ENCODE results near the gene ZNF442.
"Not testable (repeated sequence)": the region's sequence is repeated elsewhere in the genome, so short reads cannot be mapped to it uniquely, and the experiment has no call there.

ZNF442 gene

DNA sequence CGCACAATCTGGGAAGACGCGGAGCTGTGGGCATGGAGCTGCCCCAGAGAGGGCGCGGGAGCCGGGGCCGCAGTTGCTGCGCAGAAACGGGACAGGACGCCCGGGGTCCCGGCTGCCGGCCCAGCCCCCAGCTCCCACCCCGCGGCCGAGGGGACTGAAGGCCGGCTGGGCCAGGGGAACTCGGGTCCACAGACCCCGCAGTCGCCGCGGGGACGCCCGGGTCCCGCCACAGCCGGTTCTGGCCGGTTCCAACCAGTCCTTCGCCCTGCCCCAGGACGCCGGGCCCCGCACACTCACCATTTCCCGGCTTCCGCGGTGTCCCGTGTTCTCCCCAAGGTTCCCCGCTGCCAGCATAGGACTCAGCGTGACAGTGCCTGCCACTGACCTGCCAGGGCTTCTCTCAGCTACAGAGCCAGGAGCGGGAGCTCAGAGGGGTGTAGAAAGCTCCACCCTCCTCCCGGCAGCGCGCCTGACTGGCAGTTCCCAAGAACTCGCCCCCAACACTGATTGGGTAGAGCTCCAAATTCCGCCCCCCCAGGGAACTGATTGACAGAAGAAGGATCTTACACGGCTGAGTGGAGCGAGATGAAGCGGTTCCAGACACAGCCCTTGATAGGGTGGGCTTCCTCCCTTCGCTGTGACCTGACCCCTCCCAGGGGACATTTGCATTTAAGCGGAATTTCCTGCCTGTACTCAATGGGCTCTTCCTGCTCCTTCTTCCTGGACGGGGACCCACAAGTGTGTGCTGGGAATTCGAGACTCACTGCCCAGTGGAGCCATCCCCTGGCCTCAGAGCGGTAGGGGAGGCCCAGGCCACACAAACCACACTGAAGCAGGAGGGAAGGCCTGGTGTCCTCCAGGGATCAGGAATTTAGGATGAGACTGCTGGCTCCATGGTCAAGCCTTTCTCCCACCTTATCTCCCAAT, at the start of gene ZNF442:
Gene ZNF442, minus strand, starts transcription at position 448 of the 927 bp plus-strand sequence. CDS start 2,052 bp downstream, outside the sequence.
- peak; percentile 98 for DNase-seq

DNA sequence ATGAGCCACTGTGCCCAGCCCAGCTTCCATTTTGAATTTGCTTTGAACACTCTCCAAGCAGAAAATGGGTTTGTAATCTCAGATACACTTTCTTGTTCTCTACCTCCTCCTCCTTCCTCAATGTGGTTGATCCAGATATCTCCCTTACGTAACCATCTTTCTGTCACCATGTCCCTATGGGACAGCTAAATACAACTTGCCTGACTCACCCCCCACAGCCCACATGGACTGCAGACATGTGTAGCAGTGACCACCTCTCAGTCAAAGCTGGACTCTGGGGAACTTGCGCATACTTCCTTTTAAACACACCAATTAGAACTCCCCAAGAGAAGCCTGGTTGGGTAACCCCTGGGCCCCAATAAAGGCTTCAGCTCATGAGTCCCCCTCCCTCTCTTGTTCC, 46.4 kb upstream of the ZNF442 start:
- DNase-seq = no peak

- DNase-seq = peak; percentile 99
Measured at GRCh38 chr19:12400633-12401502, 35.4 kb upstream of the ZNF442 start, which contains the start of gene ZNF799. Gene ZNF799, minus strand, starts transcription at chr19:12401271. Its CDS starts 201 bp downstream, at chr19:12401070.

GRCh38 chr19:12399901-12400632, 34.6 kb upstream of the ZNF442 start:
- DNase-seq = peak; percentile 26

DNA sequence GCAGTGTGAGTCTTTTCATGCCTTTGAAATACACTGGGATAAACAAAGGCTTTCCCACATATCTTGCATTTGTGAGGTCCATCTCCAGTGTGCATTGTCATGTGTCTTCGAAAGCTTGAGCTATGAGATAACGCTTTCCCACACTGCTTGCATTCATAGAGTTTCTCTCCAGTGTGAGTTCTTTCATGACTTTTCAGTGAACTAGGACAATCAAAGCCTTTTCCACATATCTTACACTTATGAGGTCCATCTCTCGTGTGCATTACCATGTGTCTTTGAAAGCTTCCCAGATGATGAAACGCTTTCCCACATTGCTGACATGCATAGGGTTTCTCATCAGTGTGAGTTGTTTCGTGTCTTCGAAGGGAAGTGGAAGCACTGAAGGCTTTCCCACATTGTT, 25.7 kb upstream of the ZNF442 start:
- not testable (repeated sequence) for DNase-seq

DNA sequence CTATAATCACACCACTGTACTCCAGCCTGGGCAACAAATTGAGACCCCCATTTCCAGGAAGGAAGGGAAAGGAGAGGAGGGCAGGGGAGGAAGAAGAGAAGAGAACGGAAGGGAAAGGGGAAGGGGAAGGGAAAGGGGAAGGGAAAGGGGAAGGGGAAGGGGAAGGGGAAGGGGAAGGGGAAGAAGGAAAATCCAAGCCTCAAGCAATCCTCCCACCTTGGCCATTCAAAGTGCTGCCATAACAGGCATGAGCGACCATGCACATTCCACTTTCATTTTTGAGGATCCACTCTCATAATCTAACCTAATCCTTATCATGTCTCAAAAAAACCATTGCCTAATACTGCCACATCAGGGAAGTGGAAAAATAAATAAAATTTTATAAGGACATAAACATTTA, 20.9 kb upstream of the ZNF442 start:
- not testable (repeated sequence) for DNase-seq

DNA sequence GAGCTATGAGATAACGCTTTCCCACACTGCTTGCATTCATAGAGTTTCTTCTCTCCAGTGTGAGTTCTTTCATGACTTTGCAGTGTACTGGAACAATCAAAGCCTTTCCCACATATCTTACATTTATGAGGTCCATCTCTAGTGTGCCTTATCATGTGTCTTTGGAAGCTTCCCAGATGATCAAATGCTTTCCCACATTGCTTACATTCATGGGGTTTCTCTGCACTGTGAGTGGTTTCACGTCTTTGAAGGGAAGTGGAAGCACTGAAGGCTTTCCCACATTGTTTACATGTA, 14.9 kb upstream of the ZNF442 start:
- no peak for DNase-seq

DNA sequence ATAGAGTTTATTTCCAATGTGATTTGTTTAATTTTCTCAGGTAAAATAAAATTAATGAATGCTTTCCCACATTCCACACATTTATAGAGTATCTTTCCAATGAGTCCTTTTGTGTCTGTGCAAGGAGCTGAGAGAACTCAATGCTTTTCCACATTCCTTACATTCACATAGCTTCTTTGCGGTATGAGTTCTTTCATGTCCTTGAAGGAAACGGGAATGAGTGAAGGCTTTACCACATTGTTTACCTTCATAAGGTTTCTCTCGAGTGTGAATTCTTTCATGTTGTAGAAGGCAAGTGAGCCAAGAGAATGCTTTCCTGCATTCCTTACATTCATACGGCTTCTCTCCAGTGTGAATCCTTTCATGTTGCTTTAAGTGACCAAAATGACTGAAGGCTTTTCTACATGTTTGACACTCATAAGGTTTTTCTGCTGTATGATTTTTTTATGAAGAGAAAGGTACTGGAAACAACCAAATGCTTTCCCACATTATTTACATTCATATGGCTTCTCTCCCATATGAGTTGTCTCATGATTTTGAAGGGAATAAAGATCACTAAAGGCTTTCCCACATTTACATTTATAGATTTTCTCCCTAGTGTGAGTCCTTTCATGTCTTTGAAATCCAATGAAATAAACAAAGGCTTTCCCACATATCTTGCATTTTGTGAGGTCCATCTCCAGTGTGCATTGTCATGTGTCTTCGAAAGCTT, 14.4 kb upstream of the ZNF442 start:
- DNase-seq = no peak

- DNase-seq = no peak
Measured at GRCh38 chr19:12374026-12374425, 8.5 kb upstream of the ZNF442 start.

GRCh38 chr19:12364391-12365235, 870 bp downstream of the ZNF442 start:
- DNase-seq = no peak

- not testable (repeated sequence) for DNase-seq
Measured at GRCh38 chr19:12362236-12362635, 3.2 kb downstream of the ZNF442 start.

DNA sequence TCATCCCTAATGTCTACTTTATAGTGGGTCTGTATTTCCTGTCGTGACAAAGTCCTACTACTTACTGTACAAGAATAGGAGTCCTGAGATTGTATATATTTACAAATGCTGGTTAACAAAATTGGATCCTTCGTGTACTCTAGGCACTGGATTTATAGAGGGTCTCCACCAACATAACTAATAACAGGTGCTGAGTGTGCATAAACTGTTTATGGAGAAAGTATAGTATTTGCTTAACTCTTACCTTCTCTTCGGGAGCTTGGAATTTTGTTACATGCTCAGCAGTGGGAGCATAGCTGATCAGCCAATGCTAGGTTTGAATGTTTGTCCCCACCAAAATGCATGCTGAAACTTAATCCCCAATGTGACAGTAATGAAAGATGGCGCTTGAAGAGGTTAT, 12.1 kb downstream of the ZNF442 start:
- DNase-seq = no peak

DNA sequence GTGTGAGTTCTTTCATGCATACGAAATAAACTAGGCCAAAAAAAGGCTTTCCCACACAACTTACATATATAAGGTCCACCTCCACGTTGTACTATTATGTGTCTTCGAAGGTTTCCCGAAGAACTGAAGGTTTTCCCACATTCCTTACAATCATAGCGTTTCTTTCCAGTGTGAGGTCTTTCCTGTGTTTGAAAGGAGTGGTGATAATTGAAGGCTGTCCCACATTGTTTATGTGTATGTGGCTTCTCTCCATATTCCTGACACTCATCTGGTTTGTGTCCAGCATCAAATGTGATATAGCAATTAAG, 14.6 kb downstream of the ZNF442 start:
- no peak for DNase-seq

- no peak for DNase-seq
Measured at GRCh38 chr19:12350185-12350889, 15.1 kb downstream of the ZNF442 start.

- DNase-seq = no peak
Measured at GRCh38 chr19:12346896-12347295, 18.6 kb downstream of the ZNF442 start.

DNA sequence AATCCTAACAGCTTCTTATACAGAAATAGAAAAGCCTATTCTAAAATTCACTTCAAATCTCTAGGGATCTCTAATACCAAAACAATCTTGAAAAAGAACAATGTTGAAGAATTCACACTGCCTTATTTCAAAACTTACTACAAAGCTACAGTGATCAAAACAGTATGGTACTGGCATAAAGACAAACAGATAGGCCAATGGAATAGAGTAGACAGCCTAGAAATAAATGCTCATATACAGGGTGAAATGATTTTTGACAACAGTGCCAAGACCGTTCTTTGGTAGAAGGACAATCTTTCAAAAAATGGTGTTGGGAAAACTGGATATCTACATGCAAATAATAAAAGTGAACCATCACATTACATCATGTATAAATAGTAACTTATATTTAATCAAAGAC, 20.3 kb downstream of the ZNF442 start:
- DNase-seq = no peak

DNA sequence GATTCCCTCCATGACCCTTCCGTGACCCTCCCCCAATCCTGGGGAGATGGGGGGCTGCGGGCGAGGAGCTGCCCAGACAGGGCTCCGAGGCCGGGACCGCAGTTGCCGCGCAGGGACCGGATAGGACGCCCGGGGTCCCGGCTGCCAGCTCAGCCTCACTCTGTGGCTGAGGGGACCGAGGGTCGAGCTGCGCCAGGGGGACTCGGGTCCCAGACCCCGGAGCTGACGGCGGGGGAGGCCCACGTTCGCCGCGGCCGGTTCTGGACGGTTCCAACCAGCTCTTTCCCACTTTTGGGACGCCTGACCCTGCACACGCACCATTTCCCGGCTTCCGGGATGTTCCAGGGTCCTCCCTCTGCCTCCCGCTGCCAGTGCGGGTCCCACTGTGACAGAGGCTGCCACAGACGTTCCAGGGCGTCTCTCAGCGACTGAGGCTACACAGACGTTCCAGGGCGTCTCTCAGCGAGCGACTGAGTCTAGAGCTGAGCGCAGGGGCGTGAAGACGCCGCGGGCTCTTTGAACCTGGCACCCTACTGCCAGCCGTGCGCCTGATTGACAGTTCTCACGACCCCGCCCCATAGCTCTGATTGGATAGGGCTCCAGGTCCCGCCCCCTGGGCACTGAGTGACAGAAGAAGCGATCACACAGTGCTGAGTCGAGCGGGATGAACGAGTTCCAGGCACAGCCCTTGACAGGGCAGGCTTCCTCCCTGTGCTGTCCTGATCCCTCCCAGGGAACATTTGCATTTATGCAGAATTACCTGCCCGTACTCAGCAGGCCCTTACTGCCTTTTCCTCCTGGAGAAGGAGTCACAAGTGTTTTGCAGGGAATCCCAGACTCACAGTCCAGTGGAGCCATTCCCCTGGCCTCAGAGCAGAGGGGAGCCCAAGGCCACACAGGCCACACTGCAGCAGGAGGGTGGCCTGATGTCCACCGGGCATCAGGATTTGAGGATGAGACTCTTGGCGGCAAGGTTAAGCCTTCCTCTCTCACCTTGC, 32.0 kb downstream of the ZNF442 start, which contains the start of gene ZNF563:
Gene ZNF563, minus strand, starts transcription at position 472 of the 998 bp plus-strand sequence. Its CDS starts 151 bp downstream, at position 321.
- peak; percentile 98 for DNase-seq

- DNase-seq = no peak
Measured at GRCh38 chr19:12331211-12331941, 34.1 kb downstream of the ZNF442 start.

- DNase-seq = no peak
Measured at GRCh38 chr19:12330340-12330739, 35.1 kb downstream of the ZNF442 start.

Data from NCI-H146 (cell line).